Caco-2 (cell line): ENCODE results near the gene RPAP2. TPM values are rescaled to one million over a fixed set of nuclear protein-coding genes. Genes with fewer than 3 reads are reported as not detected.
"Not testable (repeated sequence)": the region's sequence is repeated elsewhere in the genome, so short reads cannot be mapped to it uniquely, and the experiment has no call there.

Source experiments
- BruUV-seq: library from RNA; stranded (reverse); fragments of 400-500 nt; replicated peaks from 2 replicates; lab custom pipeline; 2021; lab: Mats Ljungman, UMichigan
- CTCF ChIA-PET: fragments of 300-600 bp; sonication (Branson Sonifier 250); formaldehyde crosslinking; loops from one replicate; lab custom pipeline; 2022; ENCODE audit warnings: antibody characterized with exemption; lab: Charles Lee
- POLR2A ChIA-PET: fragments of 300-600 bp; sonication (Branson Sonifier 250); formaldehyde crosslinking; loops from one replicate; lab custom pipeline; 2022; ENCODE audit warnings: antibody characterized with exemption; lab: Charles Lee
- DNase-seq, 2 experiments: peaks; one replicate each; pipeline versions ENCODE4 v3.0.0 to v3.0.0-alpha.2; 2020 to 2022
- H3K27me3 ChIP-seq: replicated peaks from 2 replicates; pipeline ENCODE4 v1.6.0; 2011; ENCODE audit warnings: low read length; ENCODE audit not compliant: control insufficient read depth, insufficient read depth
- H3K36me3 ChIP-seq: 2 replicates; pipeline ENCODE4 v1.5.1; 2011; ENCODE audit warnings: low read length; ENCODE audit not compliant: control insufficient read depth, insufficient read depth
- H3K4me1 ChIP-seq: fragments of 250-450 bp; sonication (Bioruptor Pico); 2 replicates; pipeline ENCODE4 v1.5.1; 2020; ENCODE audit warnings: mild to moderate bottlenecking
- H3K4me3 ChIP-seq: 2 replicates; pipeline ENCODE4 v1.5.1; 2011; ENCODE audit warnings: low read depth, mild to moderate bottlenecking, control low read depth, low read length
- H3K9me3 ChIP-seq: fragments of 250-450 bp; sonication (Bioruptor Pico); 2 replicates; pipeline ENCODE4 v1.5.1; 2020; ENCODE audit warnings: mild to moderate bottlenecking, moderate library complexity
- H3K27ac Mint-ChIP-seq: one replicate; pipeline ENCODE4 v1.8.0; 2022; ENCODE audit warnings: mixed read lengths; ENCODE audit not compliant: unreplicated experiment
- H3K27me3 Mint-ChIP-seq: one replicate; pipeline ENCODE4 v1.8.0; 2022; ENCODE audit warnings: mixed read lengths; ENCODE audit not compliant: insufficient read depth, unreplicated experiment
- H3K36me3 Mint-ChIP-seq: one replicate; pipeline ENCODE4 v1.8.0; 2022; ENCODE audit warnings: mild to moderate bottlenecking, mixed read lengths; ENCODE audit not compliant: insufficient read depth, unreplicated experiment
- H3K4me1 Mint-ChIP-seq: one replicate; pipeline ENCODE4 v1.8.0; 2022; ENCODE audit warnings: low read depth, mixed read lengths; ENCODE audit not compliant: unreplicated experiment
- H3K4me3 Mint-ChIP-seq: one replicate; pipeline ENCODE4 v1.8.0; 2022; ENCODE audit warnings: mild to moderate bottlenecking, moderate library complexity, mixed read lengths; ENCODE audit not compliant: unreplicated experiment
- H3K9me3 Mint-ChIP-seq: one replicate; pipeline ENCODE4 v1.8.0; 2022; ENCODE audit warnings: mixed read lengths; ENCODE audit not compliant: unreplicated experiment
- intact Hi-C: fragments of 100-400 bp; cut with micrococcal nuclease; formaldehyde crosslinking; loops from one replicate; pipeline ENCODE4 v1.10.0; 2022; ENCODE audit not compliant: unreplicated experiment
- total RNA-seq: library from RNA; stranded (reverse); gene quantifications from 2 replicates; pipeline ENCODE4 v1.2.3, GENCODE V29; 2022
- TF ChIP-seq, protein P1 (sequence below), 2 experiments: fragments of 200-600 bp in 1 of 2; IDR thresholded peaks; 1 replicate in 1 of 2; 2 replicates in 1 of 2; pipeline versions ENCODE4 v1.5.1 to v1.8.0; 2011 to 2022; ENCODE audit warnings: antibody characterized with exemption in 1 of 2, control low read depth in 1 of 2, inconsistent platforms in 1 of 2, low read depth in 1 of 2, low read length in 1 of 2, mild to moderate bottlenecking in 1 of 2, moderate library complexity in 1 of 2; ENCODE audit not compliant: insufficient read depth in 1 of 2, severe bottlenecking in 1 of 2, unreplicated experiment in 1 of 2

RPAP2 gene
- total RNA-seq, 1 experiment from 2014 or later: 16.8 TPM

DNA sequence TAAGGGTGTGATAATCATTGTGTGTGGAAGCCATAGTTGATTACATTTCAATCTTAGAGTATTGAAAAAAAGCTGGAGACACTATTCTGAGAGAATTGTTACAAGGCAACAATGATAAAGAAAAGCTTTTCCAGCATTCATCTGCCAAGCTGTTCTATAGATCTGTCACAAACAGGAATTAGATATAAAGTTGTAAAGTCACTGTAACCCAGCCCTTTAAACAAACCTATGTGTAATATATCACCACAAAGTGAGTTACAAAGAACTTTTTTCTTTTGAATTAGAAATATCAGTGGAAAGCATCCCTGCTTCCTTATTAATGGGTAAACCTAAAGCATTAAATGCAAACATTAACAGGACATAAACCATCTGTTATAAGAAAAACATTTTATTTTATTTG is 55.4 kb downstream of the RPAP2 start:
- H3K4me3 Mint-ChIP-seq: no peak overlapping the region
- H3K36me3 Mint-ChIP-seq: no peaks in the 10 kb centered on the region
- H3K4me1 Mint-ChIP-seq: no peaks in the 10 kb centered on the region
- no TSS peak for BruUV-seq
- no peaks in the 10 kb centered on the region for H3K27me3 Mint-ChIP-seq
- no peaks in the 10 kb centered on the region for H3K9me3 Mint-ChIP-seq
- Histone ChIP-seq H3K4me3 (no peak overlapping the region), H3K36me3 (no peaks in the 10 kb centered on the region), H3K9me3 (no peaks in the 10 kb centered on the region), H3K27me3 (no peaks in the 10 kb centered on the region), H3K4me1 (no peaks in the 10 kb centered on the region)
- POLR2A ChIA-PET: no interaction called here
- intact Hi-C loops: no loop called here
- H3K27ac Mint-ChIP-seq: no peak overlapping the region
- DNase-seq: no peak
- CTCF ChIA-PET: no interaction called here
- TF ChIP-seq, protein P1, sequence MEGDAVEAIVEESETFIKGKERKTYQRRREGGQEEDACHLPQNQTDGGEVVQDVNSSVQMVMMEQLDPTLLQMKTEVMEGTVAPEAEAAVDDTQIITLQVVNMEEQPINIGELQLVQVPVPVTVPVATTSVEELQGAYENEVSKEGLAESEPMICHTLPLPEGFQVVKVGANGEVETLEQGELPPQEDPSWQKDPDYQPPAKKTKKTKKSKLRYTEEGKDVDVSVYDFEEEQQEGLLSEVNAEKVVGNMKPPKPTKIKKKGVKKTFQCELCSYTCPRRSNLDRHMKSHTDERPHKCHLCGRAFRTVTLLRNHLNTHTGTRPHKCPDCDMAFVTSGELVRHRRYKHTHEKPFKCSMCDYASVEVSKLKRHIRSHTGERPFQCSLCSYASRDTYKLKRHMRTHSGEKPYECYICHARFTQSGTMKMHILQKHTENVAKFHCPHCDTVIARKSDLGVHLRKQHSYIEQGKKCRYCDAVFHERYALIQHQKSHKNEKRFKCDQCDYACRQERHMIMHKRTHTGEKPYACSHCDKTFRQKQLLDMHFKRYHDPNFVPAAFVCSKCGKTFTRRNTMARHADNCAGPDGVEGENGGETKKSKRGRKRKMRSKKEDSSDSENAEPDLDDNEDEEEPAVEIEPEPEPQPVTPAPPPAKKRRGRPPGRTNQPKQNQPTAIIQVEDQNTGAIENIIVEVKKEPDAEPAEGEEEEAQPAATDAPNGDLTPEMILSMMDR (IDR thresholded peaks at IDR 0.05; ENCODE audit: insufficient read depth in 1 of 2, low read depth in 1 of 2, low read length in 1 of 2, severe bottlenecking in 1 of 2, unreplicated experiment in 1 of 2): no peak

DNA sequence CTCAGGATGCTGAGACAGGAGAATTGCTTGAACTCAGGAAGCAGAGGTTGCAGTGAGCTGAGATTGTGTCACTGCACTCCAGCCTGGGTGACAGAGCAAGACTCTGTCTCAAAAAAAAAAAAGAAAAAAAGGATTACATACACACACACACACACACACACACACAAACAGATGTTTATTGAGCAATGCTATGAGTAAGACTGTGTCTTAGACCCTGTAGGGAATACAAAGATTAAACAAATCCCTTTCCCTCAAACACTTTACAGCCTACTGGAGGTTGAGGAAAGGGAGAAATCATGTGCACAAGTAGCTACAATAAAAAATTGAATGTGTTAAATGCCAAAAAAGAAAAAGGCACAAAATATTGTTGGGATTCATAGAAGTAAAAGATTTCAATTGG is 58.1 kb downstream of the RPAP2 start:
- Histone ChIP-seq H3K4me1 (no peaks in the 10 kb centered on the region), H3K9me3 (no peaks in the 10 kb centered on the region), H3K4me3 (no peak overlapping the region), H3K36me3 (no peaks in the 10 kb centered on the region), H3K27me3 (no peaks in the 10 kb centered on the region)
- Mint-ChIP-seq H3K36me3 (no peaks in the 10 kb centered on the region), H3K27me3 (no peaks in the 10 kb centered on the region), H3K4me3 (no peak overlapping the region), H3K9me3 (no peaks in the 10 kb centered on the region), H3K4me1 (no peaks in the 10 kb centered on the region), H3K27ac (no peak overlapping the region)
- TF ChIP-seq, protein P1 (IDR thresholded peaks at IDR 0.05; ENCODE audit: insufficient read depth in 1 of 2, low read depth in 1 of 2, low read length in 1 of 2, severe bottlenecking in 1 of 2, unreplicated experiment in 1 of 2): no peak
- DNase-seq: no peak
- ChIA-PET CTCF (no interaction called here), POLR2A (no interaction called here)
- BruUV-seq: no TSS peak
- intact Hi-C loops: no loop called here

DNA sequence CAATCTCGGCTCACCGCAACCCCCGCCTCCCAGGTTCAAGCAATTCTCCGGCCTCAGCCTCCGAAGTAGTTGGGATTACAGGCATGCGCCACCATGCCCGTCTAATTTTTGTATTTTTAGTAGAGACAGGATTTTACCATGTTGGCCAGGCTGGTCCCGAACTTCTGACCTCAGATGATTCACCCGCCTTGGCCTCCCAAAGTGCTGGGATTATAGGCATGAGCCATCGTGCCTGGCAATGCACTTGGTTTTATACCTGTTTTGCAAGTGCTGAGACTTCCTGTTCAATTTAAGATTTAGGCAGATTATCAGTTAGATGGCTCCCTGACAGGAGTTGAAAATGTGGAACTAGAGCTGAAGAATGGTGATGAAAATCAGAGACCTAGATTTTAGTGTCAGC is 60.5 kb downstream of the RPAP2 start:
- H3K9me3 Mint-ChIP-seq, H3K27ac Mint-ChIP-seq, H3K4me3 ChIP-seq, H3K4me3 Mint-ChIP-seq, H3K4me1 ChIP-seq, POLR2A ChIA-PET, H3K27me3 ChIP-seq, H3K36me3 ChIP-seq, DNase-seq, H3K27me3 Mint-ChIP-seq, H3K36me3 Mint-ChIP-seq, intact Hi-C loops, H3K9me3 ChIP-seq, CTCF ChIA-PET, H3K4me1 Mint-ChIP-seq, BruUV-seq: not testable (repeated sequence)

DNA sequence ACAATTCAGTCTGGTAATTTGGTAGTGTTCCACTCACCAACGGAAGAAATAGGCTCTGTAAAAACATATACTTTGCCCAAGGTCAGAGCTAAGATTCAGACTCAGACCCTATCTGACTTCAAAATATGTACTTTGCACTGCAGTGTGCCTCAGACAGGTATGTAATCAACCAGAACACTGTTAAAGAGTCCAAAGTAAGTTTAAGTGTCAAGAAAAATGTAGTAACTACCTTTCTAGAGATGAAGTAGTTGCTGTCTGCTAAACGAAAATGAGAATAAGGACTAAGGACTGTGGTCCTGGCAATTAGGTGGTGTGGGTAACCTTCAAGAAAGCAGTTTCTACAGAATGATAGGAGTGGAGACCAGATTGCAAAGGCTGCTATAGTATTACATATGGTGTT is 61.1 kb downstream of the RPAP2 start:
- Histone ChIP-seq H3K9me3 (no peaks in the 10 kb centered on the region), H3K36me3 (no peaks in the 10 kb centered on the region), H3K4me3 (no peak overlapping the region), H3K4me1 (no peaks in the 10 kb centered on the region), H3K27me3 (no peaks in the 10 kb centered on the region)
- no peak overlapping the region for H3K4me3 Mint-ChIP-seq
- BruUV-seq: no TSS peak
- ChIA-PET CTCF (no interaction called here), POLR2A (no interaction called here)
- H3K36me3 Mint-ChIP-seq: no peaks in the 10 kb centered on the region
- TF ChIP-seq, protein P1 (IDR thresholded peaks at IDR 0.05; ENCODE audit: insufficient read depth in 1 of 2, low read depth in 1 of 2, low read length in 1 of 2, severe bottlenecking in 1 of 2, unreplicated experiment in 1 of 2): no peak
- no peak for DNase-seq
- intact Hi-C loops: loop anchor here (10.0 kb wide), 1 partner anchor 125 kb away; the partner anchor contains the start of gene GFI1
- no peaks in the 10 kb centered on the region for H3K9me3 Mint-ChIP-seq
- H3K27ac Mint-ChIP-seq: no peak overlapping the region
- no peaks in the 10 kb centered on the region for H3K4me1 Mint-ChIP-seq
- no peaks in the 10 kb centered on the region for H3K27me3 Mint-ChIP-seq
